NCI-H146 treated with DMSO at 0.1 percent for 48 hours (cell line): Measurements from ENCODE around the gene KAT7.

ENCODE experiments used
- DNase-seq: peaks from one replicate; lab custom pipeline; 2025; ENCODE audit not compliant: unreplicated experiment; lab: John Stamatoyannopoulos, UW

KAT7 gene

GRCh38 chr17:49866882-49867413, 78.5 kb downstream of the KAT7 start:
- no peak for DNase-seq

- DNase-seq = no peak
Measured at GRCh38 chr17:49869038-49869374, 80.5 kb downstream of the KAT7 start.

GRCh38 chr17:49870298-49870697, 81.8 kb downstream of the KAT7 start:
- no peak for DNase-seq

- no peak for DNase-seq
Measured at GRCh38 chr17:49871211-49871610, 82.7 kb downstream of the KAT7 start.

- DNase-seq = no peak
Measured at GRCh38 chr17:49872754-49873377, 84.4 kb downstream of the KAT7 start.

DNA sequence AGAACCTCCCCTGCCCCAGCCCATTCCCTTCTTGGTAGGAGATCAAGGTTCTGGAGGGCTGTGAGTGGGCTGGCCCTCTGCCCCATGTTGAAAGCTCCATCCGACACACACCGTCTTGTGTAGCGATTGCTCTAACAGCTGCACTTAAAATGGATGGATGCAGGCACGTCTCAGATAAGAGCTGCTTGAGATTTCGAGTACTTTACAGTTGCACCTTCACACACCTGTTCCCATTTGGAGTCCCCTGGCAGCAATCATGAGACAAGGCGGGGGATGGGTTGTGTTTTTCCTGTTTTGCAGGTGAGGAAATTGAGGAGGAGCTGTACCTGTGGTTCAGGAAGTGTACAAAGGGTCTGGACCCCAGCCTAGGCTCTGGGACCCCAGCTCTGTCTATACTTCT, 85.0 kb downstream of the KAT7 start:
- no peak for DNase-seq

DNA sequence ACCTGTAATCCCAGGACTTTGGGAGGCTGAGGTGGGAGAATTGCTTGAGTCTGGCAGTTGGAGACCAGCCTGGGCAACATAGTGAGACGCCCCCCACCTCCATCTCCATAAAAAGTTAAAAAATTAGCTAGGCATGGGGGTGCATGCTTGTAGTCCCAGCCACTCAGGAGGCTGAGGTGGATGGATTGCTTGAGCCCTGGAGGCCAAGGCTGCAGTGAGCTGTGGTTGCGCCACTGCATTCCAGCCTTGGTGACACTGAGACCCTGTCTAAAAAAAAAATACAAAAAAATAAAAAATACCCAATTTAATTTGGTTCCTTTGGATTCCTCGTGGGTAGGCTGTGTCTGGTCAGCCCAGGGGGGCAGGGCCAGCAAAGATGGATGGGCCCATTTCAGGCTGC, 85.4 kb downstream of the KAT7 start:
- DNase-seq = no peak

GRCh38 chr17:49874911-49875310, 86.4 kb downstream of the KAT7 start:
- DNase-seq = no peak

GRCh38 chr17:49875685-49876084, 87.2 kb downstream of the KAT7 start:
- no peak for DNase-seq

DNA sequence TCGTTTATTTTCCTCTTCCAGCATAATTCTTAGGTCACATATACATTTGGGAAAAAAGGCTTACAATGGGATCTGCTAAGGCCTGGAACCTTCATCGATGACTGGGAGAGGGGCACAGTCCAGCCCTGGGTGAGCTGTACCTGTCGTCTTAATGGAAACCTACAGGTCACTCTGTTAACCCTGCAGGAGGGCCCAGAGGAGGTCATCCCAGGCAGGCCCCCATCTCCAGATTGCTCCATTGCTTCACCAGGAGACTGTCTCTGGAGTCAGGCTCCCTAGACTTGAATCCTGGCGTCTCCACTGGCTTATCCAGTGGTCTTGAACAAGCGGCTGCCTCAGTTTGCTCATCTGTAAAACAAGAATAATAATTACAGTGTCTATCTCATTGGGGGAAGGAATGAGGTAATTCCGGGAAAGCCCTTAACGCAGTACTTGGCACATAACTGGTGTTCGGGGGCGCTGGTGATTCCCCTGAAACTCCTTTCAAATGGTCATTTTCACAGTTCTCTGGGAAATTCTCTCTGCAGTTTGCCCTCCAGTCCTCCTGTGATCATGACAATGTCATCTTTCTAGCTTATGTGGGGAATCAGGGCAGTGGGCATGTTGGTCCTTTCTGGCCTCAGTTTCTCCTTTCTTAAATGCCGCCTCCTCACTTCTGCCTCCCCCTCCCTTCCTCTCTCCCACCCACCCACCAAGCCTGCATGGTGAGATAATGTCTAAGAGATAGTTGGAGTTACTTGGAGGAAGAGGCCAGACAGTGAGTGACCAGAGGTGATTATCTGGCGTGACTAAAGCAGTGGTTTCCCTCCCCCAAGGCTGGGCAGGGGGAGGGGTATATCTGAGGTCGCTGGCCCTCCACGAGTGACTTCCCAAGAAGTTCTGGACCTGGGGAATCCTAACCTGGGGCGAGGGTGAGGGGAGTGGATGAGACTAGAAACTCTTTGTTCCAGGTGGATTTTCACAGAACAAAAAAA, 90.7 kb downstream of the KAT7 start:
- DNase-seq = no peak

GRCh38 chr17:49880291-49881053, 92.0 kb downstream of the KAT7 start:
- DNase-seq = peak; percentile 8

GRCh38 chr17:49881054-49881402, 92.5 kb downstream of the KAT7 start:
- DNase-seq = no peak

DNA sequence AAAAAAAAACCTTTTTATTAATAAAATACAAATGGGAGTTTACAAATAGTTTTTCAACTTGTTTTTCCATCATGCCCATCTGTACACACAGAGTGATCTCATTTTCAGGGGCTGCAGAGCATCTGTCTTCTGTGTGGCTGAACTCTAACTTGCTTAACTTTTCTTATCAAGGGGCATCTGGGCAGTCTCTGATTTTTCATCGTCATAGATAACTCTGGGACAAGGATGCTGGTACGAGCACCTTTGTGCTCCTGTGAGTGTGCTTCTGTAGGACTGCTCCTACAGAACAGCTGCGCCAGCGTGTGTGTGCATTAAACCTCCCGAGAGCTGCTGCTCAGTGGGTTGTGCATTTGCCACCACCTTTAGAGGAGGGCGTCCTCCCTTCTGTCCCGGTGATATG, 94.0 kb downstream of the KAT7 start:
- DNase-seq = no peak
